ENCODE results near the gene SPG7. TPM values are rescaled to one million over a fixed set of nuclear protein-coding genes. Genes with fewer than 3 reads are reported as not detected.

The SPG7 gene
- total and polyA plus RNA-seq, 4 donors = 34.5 to 102 (median 49.5) TPM

DNA sequence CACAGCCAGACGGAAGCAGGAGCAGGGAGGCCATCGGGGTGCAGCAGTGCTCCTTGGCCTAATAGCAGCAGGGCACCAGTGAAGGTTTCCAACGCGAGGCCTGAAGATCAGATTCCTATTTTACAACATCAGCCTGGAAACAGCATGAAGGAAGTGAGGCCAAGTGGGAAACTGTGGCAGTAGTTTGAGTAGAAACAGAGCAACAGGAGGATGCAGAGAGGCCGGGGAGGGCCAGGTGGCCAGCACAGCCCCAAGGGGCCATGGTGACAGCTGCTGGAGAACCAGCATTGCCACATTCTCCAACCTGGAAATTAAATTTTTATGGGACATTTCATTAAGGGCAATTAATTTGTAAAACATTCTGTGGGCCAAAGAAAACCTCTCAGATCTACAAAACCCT lies 14.4 kb upstream of the SPG7 start:
- no peak for TF ChIP-seq NR2F2 (IDR thresholded peaks at IDR 0.05)
- TF ChIP-seq FOXA2 (IDR thresholded peaks at IDR 0.05) = no peak
- TF ChIP-seq, protein P1, sequence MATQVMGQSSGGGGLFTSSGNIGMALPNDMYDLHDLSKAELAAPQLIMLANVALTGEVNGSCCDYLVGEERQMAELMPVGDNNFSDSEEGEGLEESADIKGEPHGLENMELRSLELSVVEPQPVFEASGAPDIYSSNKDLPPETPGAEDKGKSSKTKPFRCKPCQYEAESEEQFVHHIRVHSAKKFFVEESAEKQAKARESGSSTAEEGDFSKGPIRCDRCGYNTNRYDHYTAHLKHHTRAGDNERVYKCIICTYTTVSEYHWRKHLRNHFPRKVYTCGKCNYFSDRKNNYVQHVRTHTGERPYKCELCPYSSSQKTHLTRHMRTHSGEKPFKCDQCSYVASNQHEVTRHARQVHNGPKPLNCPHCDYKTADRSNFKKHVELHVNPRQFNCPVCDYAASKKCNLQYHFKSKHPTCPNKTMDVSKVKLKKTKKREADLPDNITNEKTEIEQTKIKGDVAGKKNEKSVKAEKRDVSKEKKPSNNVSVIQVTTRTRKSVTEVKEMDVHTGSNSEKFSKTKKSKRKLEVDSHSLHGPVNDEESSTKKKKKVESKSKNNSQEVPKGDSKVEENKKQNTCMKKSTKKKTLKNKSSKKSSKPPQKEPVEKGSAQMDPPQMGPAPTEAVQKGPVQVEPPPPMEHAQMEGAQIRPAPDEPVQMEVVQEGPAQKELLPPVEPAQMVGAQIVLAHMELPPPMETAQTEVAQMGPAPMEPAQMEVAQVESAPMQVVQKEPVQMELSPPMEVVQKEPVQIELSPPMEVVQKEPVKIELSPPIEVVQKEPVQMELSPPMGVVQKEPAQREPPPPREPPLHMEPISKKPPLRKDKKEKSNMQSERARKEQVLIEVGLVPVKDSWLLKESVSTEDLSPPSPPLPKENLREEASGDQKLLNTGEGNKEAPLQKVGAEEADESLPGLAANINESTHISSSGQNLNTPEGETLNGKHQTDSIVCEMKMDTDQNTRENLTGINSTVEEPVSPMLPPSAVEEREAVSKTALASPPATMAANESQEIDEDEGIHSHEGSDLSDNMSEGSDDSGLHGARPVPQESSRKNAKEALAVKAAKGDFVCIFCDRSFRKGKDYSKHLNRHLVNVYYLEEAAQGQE (IDR thresholded peaks at IDR 0.05) = no peak
- TF ChIP-seq YY1 (IDR thresholded peaks at IDR 0.05) = no peak
- TF ChIP-seq, protein P2, sequence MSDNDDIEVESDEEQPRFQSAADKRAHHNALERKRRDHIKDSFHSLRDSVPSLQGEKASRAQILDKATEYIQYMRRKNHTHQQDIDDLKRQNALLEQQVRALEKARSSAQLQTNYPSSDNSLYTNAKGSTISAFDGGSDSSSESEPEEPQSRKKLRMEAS (IDR thresholded peaks at IDR 0.05) = no peak
- no peak for TF ChIP-seq JUND (IDR thresholded peaks at IDR 0.05)
- TF ChIP-seq FOXA1 (IDR thresholded peaks at IDR 0.05) = no peak
- no peak for TF ChIP-seq GABPA (IDR thresholded peaks at IDR 0.05 in 1 of 2, conservative IDR thresholded peaks at IDR 0.05 in 1 of 2)
- TF ChIP-seq TAF1 (conservative IDR thresholded peaks at IDR 0.05) = no peak
- no peak for TF ChIP-seq RXRA (IDR thresholded peaks at IDR 0.05)
- no peak for TF ChIP-seq RAD21 (IDR thresholded peaks at IDR 0.05)
- no peak for TF ChIP-seq SP1 (IDR thresholded peaks at IDR 0.05)
- TF ChIP-seq, protein P3, sequence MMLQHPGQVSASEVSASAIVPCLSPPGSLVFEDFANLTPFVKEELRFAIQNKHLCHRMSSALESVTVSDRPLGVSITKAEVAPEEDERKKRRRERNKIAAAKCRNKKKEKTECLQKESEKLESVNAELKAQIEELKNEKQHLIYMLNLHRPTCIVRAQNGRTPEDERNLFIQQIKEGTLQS (IDR thresholded peaks at IDR 0.05) = no peak
- TF ChIP-seq, protein P4, sequence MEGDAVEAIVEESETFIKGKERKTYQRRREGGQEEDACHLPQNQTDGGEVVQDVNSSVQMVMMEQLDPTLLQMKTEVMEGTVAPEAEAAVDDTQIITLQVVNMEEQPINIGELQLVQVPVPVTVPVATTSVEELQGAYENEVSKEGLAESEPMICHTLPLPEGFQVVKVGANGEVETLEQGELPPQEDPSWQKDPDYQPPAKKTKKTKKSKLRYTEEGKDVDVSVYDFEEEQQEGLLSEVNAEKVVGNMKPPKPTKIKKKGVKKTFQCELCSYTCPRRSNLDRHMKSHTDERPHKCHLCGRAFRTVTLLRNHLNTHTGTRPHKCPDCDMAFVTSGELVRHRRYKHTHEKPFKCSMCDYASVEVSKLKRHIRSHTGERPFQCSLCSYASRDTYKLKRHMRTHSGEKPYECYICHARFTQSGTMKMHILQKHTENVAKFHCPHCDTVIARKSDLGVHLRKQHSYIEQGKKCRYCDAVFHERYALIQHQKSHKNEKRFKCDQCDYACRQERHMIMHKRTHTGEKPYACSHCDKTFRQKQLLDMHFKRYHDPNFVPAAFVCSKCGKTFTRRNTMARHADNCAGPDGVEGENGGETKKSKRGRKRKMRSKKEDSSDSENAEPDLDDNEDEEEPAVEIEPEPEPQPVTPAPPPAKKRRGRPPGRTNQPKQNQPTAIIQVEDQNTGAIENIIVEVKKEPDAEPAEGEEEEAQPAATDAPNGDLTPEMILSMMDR (IDR thresholded peaks at IDR 0.05; ENCODE audit: low read depth, low read length, missing input control) = no peak
- TF ChIP-seq HNF4A (conservative IDR thresholded peaks at IDR 0.05) = no peak
- no peak for TF ChIP-seq EGR1 (IDR thresholded peaks at IDR 0.05; ENCODE audit: low read depth in 2 of 2)
- no peak for DNase-seq (ENCODE audit: low spot score)
- Histone ChIP-seq H3K4me3 (ENCODE audit: low read depth in 1 of 3, low read length in 3 of 3) (no peak overlapping the region), H3K27me3 (ENCODE audit: control insufficient read depth in 4 of 4, insufficient read depth in 4 of 4, low read length in 3 of 4) (no peaks in the 10 kb centered on the region), H3K4me1 (ENCODE audit: control insufficient read depth in 4 of 4, insufficient read depth in 4 of 4, low read length in 3 of 4) (peaks cover 0 to 17% (median 14%) of the 10 kb centered on the region in 4 donors), H3K36me3 (ENCODE audit: control insufficient read depth in 4 of 4, insufficient read depth in 3 of 4, low read depth in 1 of 4, low read length in 3 of 4) (peaks cover 0 to 3% (median 1%) of the 10 kb centered on the region in 4 donors), H3K9me3 (ENCODE audit: control insufficient read depth in 4 of 4, low read length in 3 of 4) (no peaks in the 10 kb centered on the region), H3K27ac (ENCODE audit: low read depth in 1 of 2, low read length in 2 of 2) (no peak overlapping the region), H3K9ac (ENCODE audit: low read depth in 1 of 2, low read length in 2 of 2) (no peak overlapping the region)
- WGBS = 87% methylated on average over 5 of the region's 5 CpGs

DNA sequence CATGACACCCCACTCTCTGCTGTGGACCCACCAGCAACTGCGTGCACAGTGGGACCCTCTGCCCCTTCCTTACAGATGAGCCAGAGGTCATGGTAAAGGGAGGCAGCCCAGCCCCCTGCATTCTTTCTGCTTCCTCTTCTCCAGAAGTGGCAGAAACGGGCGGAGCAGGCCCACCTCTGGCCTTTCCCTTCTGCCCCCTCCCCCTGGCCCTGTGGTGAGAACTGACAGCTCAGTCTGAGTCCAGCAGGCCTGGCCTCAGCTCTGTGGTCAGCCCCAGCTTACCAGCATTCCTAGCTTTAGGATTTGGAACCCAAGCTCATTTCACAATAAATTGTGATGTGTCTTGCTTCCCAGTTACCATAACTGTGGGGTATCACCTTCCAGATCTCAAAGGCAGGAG lies 13.1 kb upstream of the SPG7 start:
- TF ChIP-seq, protein P2 (IDR thresholded peaks at IDR 0.05) = no peak
- TF ChIP-seq NR2F2 (IDR thresholded peaks at IDR 0.05) = no peak
- TF ChIP-seq FOXA2 (IDR thresholded peaks at IDR 0.05) = no peak
- TF ChIP-seq, protein P5, sequence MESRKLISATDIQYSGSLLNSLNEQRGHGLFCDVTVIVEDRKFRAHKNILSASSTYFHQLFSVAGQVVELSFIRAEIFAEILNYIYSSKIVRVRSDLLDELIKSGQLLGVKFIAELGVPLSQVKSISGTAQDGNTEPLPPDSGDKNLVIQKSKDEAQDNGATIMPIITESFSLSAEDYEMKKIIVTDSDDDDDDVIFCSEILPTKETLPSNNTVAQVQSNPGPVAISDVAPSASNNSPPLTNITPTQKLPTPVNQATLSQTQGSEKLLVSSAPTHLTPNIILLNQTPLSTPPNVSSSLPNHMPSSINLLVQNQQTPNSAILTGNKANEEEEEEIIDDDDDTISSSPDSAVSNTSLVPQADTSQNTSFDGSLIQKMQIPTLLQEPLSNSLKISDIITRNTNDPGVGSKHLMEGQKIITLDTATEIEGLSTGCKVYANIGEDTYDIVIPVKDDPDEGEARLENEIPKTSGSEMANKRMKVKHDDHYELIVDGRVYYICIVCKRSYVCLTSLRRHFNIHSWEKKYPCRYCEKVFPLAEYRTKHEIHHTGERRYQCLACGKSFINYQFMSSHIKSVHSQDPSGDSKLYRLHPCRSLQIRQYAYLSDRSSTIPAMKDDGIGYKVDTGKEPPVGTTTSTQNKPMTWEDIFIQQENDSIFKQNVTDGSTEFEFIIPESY (IDR thresholded peaks at IDR 0.05) = no peak
- no peak for TF ChIP-seq EGR1 (IDR thresholded peaks at IDR 0.05; ENCODE audit: low read depth in 2 of 2)
- TF ChIP-seq TAF1 (conservative IDR thresholded peaks at IDR 0.05) = no peak
- no peak for TF ChIP-seq RXRA (IDR thresholded peaks at IDR 0.05)
- TF ChIP-seq, protein P3 (IDR thresholded peaks at IDR 0.05) = no peak
- TF ChIP-seq HNF4G (IDR thresholded peaks at IDR 0.05) = no peak
- TF ChIP-seq, protein P1 (IDR thresholded peaks at IDR 0.05) = no peak
- TF ChIP-seq YY1 (IDR thresholded peaks at IDR 0.05) = no peak
- TF ChIP-seq JUND (IDR thresholded peaks at IDR 0.05) = no peak
- TF ChIP-seq FOXA1 (IDR thresholded peaks at IDR 0.05) = no peak
- no peak for TF ChIP-seq GABPA (IDR thresholded peaks at IDR 0.05 in 1 of 2, conservative IDR thresholded peaks at IDR 0.05 in 1 of 2)
- Histone ChIP-seq H3K36me3 (ENCODE audit: control insufficient read depth in 4 of 4, insufficient read depth in 3 of 4, low read depth in 1 of 4, low read length in 3 of 4) (peaks cover 0 to 3% (median 1%) of the 10 kb centered on the region in 4 donors), H3K9me3 (ENCODE audit: control insufficient read depth in 4 of 4, low read length in 3 of 4) (no peaks in the 10 kb centered on the region), H3K9ac (ENCODE audit: low read depth in 1 of 2, low read length in 2 of 2) (no peak overlapping the region), H3K27ac (ENCODE audit: low read depth in 1 of 2, low read length in 2 of 2) (no peak overlapping the region), H3K27me3 (ENCODE audit: control insufficient read depth in 4 of 4, insufficient read depth in 4 of 4, low read length in 3 of 4) (no peaks in the 10 kb centered on the region), H3K4me1 (ENCODE audit: control insufficient read depth in 4 of 4, insufficient read depth in 4 of 4, low read length in 3 of 4) (peaks cover 0 to 13% (median 12%) of the 10 kb centered on the region in 4 donors), H3K4me3 (ENCODE audit: low read depth in 1 of 3, low read length in 3 of 3) (no peak overlapping the region)
- DNase-seq (ENCODE audit: low spot score) = no peak
- WGBS = 78% methylated on average over 3 of the region's 3 CpGs
